Lung (tissue), 12 donors: ENCODE results near the gene GJB3. TPM values are rescaled to one million over a fixed set of nuclear protein-coding genes. Genes with fewer than 3 reads are reported as not detected.

Experiments used
- ATAC-seq: fragments of 200-7000 bp; cut with Tn5 transposase; one replicate; pipeline ENCODE4 v1.9.1; 2020; ENCODE audit warnings: moderate number of reproducible peaks; ENCODE audit not compliant: insufficient read depth, low FRiP score
- DNase-seq, 3 donors: peaks; one replicate each; pipeline ENCODE4 v3.0.0-alpha.2; 2013 to 2017
- H3K27ac ChIP-seq, 2 donors: one replicate each; pipeline ENCODE4 v1.5.1; 2013; ENCODE audit warnings: mild to moderate bottlenecking in 2 of 2, moderate library complexity in 2 of 2, control low read depth in 1 of 2, inconsistent platforms in 1 of 2, low read depth in 1 of 2, low read length in 1 of 2
- H3K27me3 ChIP-seq, 3 donors: one replicate each; pipeline ENCODE4 v1.5.1; 2013; ENCODE audit warnings: low read length in 2 of 3; ENCODE audit not compliant: control insufficient read depth in 3 of 3, insufficient read depth in 3 of 3
- H3K36me3 ChIP-seq, 4 donors: one replicate each; pipeline ENCODE4 v1.5.1; 2013; ENCODE audit warnings: low read length in 4 of 4, mild to moderate bottlenecking in 1 of 4, moderate library complexity in 1 of 4; ENCODE audit not compliant: control insufficient read depth in 4 of 4, insufficient read depth in 4 of 4
- H3K4me1 ChIP-seq, 5 donors: one replicate each; pipeline ENCODE4 v1.5.1; 2013; ENCODE audit warnings: low read length in 5 of 5, mild to moderate bottlenecking in 2 of 5, moderate library complexity in 1 of 5; ENCODE audit not compliant: control insufficient read depth in 5 of 5, insufficient read depth in 5 of 5
- H3K4me3 ChIP-seq: one replicate; pipeline ENCODE4 v1.5.1; 2013; ENCODE audit warnings: mild to moderate bottlenecking, control low read depth, moderate library complexity
- H3K9ac ChIP-seq, 2 donors: one replicate each; pipeline ENCODE4 v1.5.1; 2013; ENCODE audit warnings: low read length in 2 of 2, control low read depth in 1 of 2; ENCODE audit not compliant: insufficient read depth in 1 of 2
- H3K9me3 ChIP-seq, 4 donors: one replicate each; pipeline ENCODE4 v1.5.1; 2013; ENCODE audit warnings: low read length in 3 of 4, mild to moderate bottlenecking in 1 of 4, moderate library complexity in 1 of 4; ENCODE audit not compliant: control insufficient read depth in 4 of 4, insufficient read depth in 3 of 4
- CTCF ChIP-seq: IDR thresholded peaks from 2 replicates; pipeline ENCODE4 v1.5.1; 2012; ENCODE audit warnings: mild to moderate bottlenecking; ENCODE audit errors: control extremely low read depth, extremely low read depth
- WGBS, 2 donors: extraction: QIAGEN DNeasy Blood & Tissue Kit; methylation state at CpG; one replicate each; pipeline ENCODE4 v1.1.7; 2013; 5-methylcytosine and 5-hydroxymethylcytosine counted together
- polyA plus RNA-seq, 2 donors: library from polyadenylated mRNA; stranded (reverse); fragments of 200-250 nt; gene quantifications; one replicate each; pipeline ENCODE4 v1.2.1, GENCODE V29; 2013
- total RNA-seq, 2 donors: library from RNA; depleted of rRNA in 1 of 2; stranded (reverse); fragments of >200 nt in 1 of 2; gene quantifications; one replicate each; pipeline ENCODE4 v1.2.1, GENCODE V29; 2014 to 2021
- donor health status: control.
- donor health status: control.
- donor health status: Bipolar disorder and iron deficiency.
- donor health status: healthy.
- donor health status: DM: yes; HTN: yes; CAD: no.

Gene GJB3
- total and polyA plus RNA-seq, 4 donors, result 0.51 to 2.5 (median 0.65) TPM

- no peak overlapping the region for H3K4me3 ChIP-seq
- WGBS, 2 donors, result 56 to 59% methylated on average over 10 of the region's 10 CpGs
- peak overlapping the region in 1 of 2 donors; percentile 34 for H3K27ac ChIP-seq
- no peak overlapping the region for H3K9ac ChIP-seq
- peaks cover 0 to 2% (median 0%) of the 10 kb centered on the region in 4 donors for H3K36me3 ChIP-seq
- H3K27me3 ChIP-seq, result peaks cover 0 to 14% (median 0%) of the 10 kb centered on the region in 3 donors
- ATAC-seq, result no peak
- TF ChIP-seq CTCF, result no peak
- DNase-seq, result no peak
- H3K9me3 ChIP-seq, result no peaks in the 10 kb centered on the region
- peaks cover 0 to 9% (median 0%) of the 10 kb centered on the region in 5 donors for H3K4me1 ChIP-seq
Observed at GRCh38 chr1:34792424-34792823, 11.4 kb downstream of the GJB3 start.

GRCh38 chr1:34792868-34793727 lies 12.1 kb downstream of the GJB3 start, which contains the start of gene GJA4:
Gene GJA4 (plus strand): TSS chr1:34792999. CDS start chr1:34794214, 1,215 bp downstream.
- no peak for DNase-seq
- ATAC-seq, result no peak
- Histone ChIP-seq H3K27ac (peak within 1 kb of the TSS; percentile 27 to 63), H3K9ac (no peak within 1 kb of the TSS), H3K9me3 (no peaks in the 10 kb centered on the region), H3K36me3 (peaks cover 0 to 2% (median 0%) of the 10 kb centered on the region in 4 donors), H3K4me1 (peaks cover 0 to 6% (median 0%) of the 10 kb centered on the region in 5 donors), H3K27me3 (peaks cover 0 to 14% (median 0%) of the 10 kb centered on the region in 3 donors), H3K4me3 (peak within 1 kb of the TSS; percentile 25)
- no peak for TF ChIP-seq CTCF
- 9 to 13% methylated on average over 32 to 45 of the region's 45 CpGs for WGBS, 2 donors

- Histone ChIP-seq H3K9me3 (no peaks in the 10 kb centered on the region), H3K4me3 (peak overlapping the region; percentile 25), H3K27ac (peak overlapping the region; percentile 8 to 13), H3K4me1 (peaks cover 0 to 7% (median 0%) of the 10 kb centered on the region in 5 donors), H3K9ac (no peak overlapping the region), H3K36me3 (peaks cover 0 to 2% (median 0%) of the 10 kb centered on the region in 4 donors), H3K27me3 (peaks cover 0 to 14% (median 0%) of the 10 kb centered on the region in 3 donors)
- ATAC-seq (no peak), DNase-seq (no peak)
- TF ChIP-seq CTCF, result no peak
- 79 to 80% methylated on average over 40 of the region's 40 CpGs for WGBS, 2 donors
Observed at GRCh38 chr1:34794001-34794789, 13.2 kb downstream of the GJB3 start.
